GM18873 (cell line): ENCODE data around the gene IFI16.

Experiments used
- ATAC-seq: cut with Tn5 transposase; IDR thresholded peaks from one replicate; pipeline ENCODE4 v1.9.1; 2021; ENCODE audit warnings: mild to moderate bottlenecking, moderate library complexity, moderate number of reproducible peaks; ENCODE audit not compliant: unreplicated experiment, low FRiP score

The IFI16 gene

DNA sequence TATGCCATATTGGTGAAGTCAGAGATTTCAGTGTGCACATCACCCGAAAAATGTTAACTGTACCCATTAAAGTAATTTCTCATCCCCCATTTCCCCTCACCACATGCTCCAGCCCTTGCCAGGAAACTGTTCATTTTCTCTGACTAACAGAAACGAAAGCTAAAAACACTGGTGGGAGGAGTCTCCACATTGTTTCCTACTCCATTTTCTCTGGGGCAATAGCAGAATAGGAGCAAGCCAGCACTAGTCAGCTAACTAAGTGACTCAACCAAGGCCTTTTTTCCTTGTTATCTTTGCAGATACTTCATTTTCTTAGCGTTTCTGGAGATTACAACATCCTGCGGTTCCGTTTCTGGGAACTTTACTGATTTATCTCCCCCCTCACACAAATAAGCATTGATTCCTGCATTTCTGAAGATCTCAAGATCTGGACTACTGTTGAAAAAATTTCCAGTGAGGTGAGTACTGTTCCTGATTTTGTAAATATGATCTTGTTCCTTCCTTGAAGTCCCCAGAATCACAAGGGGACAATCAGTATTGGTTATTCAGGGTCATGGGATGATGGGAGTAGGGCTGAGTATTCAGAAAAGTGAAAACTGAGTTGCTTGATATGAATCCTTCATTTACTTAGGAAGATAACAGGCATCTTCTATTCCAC, at the start of gene IFI16:
Gene IFI16, plus strand, starts transcription at position 204 of the 658 bp plus-strand sequence. CDS start 4,774 bp downstream, outside the sequence.
- ATAC-seq, result peak; percentile 61

DNA sequence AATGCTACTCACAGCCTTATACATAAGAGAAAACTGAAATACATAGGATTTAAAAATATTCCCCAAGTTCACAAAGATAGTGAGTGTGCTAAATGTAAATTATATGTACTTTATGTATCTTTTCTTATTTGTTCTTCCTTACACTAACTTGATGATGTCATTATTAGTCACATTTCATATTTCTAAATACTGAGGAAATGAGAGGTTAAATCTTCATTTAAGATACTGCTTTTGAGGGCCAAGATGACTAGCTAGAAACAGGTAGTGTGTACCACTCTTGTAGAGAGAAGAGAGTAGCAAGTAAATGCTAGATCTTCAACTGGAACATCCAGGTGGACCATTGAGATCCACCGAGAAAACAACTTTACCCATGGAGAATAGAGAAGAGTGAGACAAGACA, 48.5 kb upstream of the IFI16 start:
- no peak for ATAC-seq

DNA sequence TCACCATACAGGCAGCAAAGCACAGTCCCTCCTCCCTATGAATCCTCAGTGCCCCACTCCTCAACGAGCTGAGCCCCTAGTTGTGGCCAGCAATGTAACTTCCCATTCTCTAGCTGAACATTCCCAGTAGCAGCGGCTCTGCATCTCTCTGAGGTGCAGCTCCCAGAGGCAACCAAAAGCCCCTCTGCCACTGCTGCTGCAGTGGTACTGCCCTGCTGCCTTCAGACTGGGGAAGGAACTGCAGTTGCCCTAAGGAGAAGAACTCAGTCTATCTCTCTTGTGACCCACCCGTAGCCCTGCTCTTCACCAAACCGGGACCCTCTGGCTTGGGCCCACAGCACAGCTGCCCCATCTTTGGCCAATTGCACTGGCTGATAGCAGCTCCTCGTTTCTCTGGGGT, 46.7 kb upstream of the IFI16 start:
- ATAC-seq, result no peak

DNA sequence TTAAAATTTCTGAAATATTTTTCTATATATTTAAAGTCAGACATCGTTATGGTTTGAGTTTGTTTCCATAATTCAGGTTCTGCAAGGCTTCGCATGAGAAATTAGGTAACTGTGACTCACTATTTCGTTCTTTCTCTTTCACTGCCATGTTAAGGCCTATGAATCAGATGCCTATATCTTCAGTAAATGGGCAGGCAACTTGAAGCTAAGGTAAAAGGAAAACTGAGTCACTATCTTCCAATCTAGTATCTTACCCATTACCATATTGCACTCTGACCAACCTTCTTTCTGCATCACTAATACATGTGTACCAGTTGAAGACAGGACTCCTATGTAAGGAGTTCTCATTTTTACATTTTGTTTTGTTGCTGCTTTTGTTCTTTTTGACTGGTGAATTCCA, 40.5 kb upstream of the IFI16 start:
- ATAC-seq, result no peak

DNA sequence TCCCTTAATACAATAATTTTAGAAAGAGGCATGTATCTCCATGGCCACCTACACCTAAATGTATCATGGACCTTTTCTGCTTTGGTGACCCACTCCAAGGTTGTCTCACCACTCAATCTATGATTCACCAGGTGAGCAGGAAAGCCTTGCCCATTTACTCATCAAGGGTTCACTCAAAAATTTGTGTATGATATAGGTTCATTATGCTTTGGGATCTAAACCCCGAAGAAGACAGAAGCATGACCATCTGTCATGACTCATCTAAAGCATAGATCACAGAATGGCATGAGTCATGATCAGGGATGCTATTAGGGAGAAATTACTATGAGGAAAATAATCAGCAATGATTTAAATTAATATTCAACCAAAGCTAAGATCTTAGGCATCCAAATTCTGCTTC, 39.9 kb upstream of the IFI16 start:
- no peak for ATAC-seq

DNA sequence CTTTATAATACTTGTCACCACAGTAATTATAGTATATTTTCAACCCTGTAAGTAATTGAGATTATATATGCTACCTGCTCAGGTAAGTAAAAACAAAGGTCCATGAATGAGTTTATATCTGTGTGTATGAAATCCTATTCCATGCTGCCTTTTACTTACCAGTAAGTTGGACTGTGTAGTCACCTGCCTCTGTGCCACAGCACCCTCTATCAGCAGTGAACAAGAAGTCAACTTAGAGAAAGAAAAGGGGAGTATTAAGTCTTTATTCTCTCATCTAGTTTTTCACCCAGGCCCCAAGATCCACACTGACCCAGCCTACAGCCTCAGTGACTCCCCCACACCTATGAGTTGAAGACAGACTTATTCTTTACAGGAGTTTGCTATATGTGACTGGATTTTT, 36.9 kb upstream of the IFI16 start:
- ATAC-seq, result no peak

DNA sequence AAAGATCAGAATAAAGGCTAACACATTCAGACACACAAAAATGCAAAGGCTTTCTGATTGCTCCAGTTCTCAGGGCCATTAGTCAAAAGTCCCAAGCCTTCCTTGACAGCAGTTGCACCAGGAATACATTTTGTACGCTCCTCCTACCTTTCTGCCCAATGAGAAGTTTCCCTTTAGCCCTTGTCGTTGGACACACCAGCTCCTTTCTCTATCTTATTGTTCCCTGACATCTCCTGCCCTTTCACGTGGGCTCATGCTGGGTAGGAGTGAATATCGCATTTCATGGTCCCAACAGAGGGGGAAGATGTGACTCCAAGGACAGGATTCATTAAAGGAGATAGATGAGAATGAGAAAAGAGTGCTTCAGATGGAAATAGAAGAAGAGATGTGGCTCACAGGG, 33.5 kb upstream of the IFI16 start:
- ATAC-seq, result no peak

DNA sequence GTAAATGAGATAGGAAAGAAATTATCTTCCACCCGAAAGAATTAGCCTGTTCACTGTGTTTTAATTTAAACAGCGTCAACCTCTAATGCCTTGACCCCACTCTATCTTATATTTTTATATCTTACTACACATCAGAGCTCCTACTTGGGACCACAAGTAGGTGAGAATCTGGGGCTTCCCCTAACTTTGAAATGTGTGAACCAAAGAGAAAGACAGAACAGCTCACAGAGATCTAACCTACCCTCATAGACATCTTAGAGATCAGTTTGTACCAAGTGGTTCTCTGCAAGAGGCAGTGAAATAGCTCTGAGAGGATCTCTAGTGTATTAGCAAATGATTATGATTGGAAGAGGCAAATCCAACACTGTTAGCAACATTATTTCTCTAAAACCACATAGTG, 31.0 kb upstream of the IFI16 start:
- ATAC-seq, result no peak

DNA sequence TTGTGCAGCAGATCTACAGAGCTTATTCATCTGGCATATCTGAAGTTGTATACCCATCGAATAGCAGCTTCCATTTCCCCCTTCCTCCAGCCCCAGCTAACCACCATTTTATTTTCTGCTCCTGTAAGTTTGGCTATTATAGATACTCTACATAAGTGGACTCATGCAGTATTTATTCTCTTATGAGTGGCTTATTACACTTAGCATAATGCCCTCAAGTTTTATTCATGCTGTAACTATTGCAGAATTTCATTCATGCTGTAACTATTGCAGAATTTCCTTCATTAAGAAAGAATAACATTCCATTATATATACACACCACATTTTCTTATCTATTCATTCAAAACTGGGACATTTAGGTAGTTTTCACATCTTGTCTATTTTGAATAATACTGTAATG, 30.5 kb upstream of the IFI16 start:
- no peak for ATAC-seq

DNA sequence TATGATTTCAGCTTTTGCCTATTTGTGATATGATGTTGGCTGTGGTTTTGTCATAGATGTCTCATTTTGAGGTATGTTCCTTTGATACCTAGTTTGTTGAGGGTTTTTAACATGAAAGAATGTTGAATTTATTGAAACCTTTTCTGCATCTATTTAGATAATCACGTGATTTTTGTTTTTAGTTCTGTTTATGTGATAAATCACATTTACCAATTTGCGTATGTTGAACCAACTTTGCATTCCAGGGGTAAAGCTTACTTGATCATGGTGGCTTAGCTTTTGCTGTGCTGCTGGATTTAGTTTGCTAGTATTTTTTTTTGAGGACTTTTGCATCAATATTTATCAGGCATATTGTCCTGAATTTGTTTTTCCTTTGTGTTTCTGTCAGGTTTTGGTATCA, 26.5 kb upstream of the IFI16 start:
- ATAC-seq, result no peak

DNA sequence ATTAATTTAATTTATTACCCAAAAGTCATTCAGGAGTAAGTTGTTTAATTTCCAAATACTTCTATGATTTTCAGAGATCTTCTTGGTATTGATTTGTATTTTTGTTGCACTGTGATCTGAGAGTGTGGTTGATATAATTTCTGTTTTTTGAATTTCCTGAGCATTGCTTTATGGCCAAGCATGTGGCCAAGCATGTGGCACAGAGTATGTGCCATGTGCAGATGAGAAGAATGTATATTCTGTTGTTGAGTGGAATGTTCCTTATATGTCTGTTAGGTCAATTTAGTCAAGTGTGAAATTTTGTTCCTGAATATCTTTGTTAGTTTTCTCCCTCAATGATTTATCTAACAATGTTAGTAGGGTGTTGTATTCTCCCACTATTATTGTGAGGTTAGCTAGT, 25.3 kb upstream of the IFI16 start:
- no peak for ATAC-seq

DNA sequence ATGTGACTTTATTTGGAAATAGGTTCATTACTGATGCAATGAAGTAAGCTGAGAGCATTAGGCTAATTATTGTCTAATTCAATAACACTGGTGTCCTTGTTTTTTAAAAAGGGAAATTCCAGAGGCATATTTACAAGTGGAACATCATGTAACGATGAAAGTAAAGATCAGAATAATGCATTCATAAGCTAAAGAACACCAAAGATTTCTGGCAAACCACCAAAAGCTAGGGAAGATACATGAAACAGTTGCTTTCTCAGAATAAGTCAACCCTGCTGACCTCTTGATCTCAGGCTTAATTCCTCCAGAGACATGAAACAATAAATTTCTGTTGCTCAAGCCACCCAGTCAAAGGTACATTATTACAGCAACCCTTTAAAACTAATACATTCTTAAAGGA, 20.3 kb upstream of the IFI16 start:
- ATAC-seq, result no peak

DNA sequence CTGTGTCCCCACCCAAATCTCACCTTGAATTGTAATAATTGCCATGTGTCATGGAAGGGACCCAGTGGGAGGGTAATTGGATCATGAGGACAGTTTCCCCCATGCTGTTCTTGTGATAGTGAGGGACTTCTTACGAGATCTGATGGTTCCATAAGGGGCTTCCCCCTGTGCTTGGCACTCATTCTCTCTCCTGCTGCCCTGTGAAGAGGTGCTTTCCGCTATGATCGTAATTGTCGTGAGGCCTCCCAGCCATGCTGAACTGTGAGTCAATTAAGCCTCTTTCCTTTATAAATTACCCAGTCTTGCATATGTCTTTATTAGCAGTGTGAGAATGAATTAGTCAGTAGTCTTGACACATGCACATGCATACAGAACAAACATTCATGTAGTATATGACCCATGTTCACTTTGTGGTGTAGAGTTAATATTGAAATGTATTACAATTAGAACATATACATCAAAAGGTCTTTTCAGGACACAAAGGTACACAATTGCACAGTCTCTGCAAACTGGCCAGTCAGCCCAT, 16.9 kb upstream of the IFI16 start:
- no peak for ATAC-seq

DNA sequence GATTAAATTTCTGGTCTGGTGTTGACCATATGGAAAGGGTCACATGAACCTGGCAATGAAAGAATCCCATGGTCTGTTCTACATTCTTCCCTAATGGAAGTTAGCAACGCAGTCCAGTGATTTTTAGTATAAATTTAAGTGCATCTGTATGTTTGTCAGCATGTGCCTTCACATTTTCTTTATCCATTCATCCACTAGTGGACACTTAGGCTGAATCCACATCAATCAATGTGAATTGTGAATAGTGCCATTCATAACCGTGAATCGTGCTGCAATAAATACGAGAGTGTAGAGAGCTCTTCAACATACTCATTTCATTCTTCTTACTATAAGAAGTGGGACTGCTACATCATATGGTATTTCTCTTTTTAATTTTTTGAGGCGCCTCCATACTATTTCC, 12.7 kb upstream of the IFI16 start:
- no peak for ATAC-seq

DNA sequence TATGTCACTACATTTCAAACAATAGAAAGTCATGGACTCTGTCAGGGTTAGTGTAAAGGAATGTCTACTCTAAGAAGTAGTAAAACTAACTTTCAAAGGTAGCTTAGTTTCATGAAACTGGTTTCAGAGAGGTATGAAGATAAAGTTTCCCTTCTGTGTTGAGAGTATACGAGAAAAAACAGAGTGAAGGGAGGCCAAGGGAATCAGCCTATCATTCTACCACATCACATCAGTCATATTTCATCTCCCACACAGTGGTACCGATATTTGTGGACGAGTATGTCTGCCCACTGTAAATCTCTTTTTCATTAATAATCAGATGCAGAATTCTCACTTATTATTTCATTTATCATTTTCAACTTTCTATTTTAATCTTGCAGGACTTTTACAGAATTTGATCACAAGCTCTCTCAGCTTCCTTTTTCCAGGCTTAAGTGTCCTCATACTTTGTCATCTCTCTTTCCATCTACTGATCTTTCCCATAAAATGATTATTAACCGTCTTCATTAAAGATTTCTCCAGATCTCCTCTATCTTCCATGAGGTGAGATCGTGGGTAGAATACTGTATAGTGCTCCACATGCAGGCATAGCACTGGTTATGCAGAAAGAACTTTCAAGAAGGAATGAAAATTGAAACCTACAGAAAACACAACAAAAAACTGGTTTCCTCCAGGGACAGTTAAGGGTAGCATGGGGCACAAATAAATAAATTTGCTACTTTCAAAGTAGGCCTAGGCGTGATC, 11.5 kb upstream of the IFI16 start:
- no peak for ATAC-seq

DNA sequence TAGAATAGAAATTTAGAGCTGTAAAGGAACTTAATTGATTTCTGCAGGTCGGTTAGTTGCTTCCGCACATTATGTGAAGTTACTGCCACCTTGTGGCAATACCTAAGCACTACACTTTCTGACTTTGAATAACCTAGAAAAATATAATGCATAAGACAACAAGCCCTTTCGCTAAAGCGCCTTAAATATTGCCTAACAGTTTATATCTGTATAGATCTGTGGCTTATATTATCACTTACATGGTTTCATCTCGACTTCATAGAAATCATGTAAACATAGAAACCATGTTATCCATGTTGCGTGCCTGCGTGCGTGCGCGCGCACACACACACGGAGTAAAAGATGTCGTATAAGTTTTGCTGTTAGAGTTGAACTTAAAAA, 10.9 kb upstream of the IFI16 start:
- no peak for ATAC-seq

DNA sequence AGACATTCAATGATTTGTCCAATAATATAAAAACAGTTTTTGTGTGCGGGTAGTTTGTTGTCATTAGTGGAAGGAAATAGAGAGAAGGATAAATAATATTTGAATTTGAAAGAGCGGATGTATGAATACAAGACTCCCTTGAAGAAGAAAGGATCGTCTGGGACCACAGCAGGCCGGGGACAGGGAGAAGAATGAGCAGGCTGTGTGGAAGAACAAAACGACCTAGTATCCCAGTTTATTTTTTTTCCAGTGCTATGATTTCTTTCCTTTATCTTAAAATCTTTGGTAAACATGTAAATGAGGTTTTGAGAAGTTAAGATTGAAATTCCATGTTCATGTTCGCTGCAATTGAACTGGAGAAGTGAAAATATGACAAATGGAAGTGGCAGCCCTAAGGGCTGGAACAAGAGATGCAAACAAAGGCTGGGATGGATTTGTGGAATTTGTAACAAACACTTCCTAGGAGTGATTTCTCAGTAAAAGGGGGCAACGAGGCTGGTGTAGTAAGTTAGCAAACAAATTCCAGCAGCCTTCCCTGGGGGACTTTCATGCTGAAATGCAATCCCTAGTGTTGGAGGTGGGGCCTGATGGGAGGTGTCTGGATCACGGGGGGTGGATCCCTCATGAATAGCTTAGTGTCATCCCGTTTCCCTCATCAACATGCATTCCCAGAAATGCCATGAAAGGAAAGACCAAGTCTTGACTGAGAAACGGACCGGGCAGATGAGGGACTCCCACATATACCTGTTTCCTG, 10.2 kb upstream of the IFI16 start:
- no peak for ATAC-seq

DNA sequence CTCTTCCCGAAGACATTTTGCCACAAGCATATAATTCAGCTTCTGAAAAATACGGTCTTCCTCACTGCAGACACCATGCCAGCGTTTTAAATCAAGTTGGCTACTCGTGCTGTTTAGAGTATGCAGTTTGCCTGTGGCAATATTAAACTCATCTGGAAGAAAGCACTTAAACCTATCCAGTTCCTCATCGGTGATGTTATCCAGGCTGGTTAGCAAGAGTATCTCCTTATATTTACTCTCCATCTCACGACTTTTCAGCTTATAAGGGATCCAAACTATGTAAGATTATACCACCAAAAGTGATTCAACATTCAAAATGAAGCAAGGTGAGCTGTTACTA, 9.7 kb upstream of the IFI16 start:
- ATAC-seq, result no peak

DNA sequence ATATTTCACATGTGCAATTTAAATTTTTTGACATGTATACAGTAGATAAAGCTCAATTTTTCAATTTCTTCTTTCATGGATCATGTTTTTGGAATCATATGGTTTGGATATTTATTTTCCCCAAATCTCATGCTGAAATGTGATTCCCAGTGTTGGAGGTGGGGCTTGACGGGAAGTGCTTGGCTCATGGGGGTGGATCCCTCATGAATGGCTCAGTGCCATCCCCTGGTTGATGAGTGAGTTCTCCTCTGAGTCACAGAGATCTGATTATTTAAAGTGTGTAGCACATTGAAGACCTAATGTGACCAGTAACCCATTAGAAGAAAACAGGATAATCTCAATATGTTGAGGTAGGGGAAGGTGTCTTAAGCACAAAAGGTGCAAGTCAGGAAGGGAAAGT, 9.1 kb upstream of the IFI16 start:
- no peak for ATAC-seq

DNA sequence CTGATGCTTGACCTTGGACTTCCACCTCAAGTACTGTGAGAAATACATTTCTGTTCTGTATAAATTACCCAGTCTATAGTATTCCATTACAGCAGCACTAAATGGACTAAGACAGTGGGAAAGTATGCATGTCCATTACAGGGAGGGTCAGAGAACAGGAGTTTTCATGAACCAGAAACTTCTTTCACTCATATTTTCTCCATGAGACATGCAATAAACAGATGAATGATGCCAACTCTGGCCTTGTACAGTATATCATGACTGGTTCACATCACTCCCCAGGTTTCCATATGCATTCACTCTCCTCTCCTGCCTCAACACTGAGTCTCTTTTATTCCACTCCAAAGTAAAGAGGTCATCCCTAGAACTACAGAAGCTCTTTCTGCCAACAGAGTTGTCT, 4.5 kb upstream of the IFI16 start:
- ATAC-seq, result no peak

DNA sequence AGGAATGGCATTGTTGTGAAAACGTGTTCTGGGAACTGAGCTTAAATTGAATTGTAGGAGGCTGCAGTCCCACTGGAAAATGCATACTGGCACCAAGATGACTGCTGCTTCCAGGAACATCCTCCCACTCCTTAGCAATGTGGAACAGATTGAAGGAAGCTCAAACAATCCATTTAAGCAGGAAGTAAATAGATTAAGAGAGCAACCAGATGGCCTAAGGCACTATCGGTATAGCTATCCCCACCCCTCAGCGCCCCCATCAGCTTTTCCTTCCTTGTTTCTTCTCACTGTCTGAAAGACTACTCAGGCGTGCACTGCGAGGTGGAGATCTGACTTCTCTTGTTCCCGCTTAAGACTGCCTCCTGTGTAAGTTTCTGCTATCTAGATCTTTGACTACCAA, 4.0 kb upstream of the IFI16 start:
- no peak for ATAC-seq
